OCI-LY3 (cell line): Measurements from ENCODE around the gene TUBG1.

Source experiments
- EZH2phosphoT487 ChIP-seq: fragments of 200-600 bp; shearing (Covaris generic); IDR thresholded peaks from 2 replicates; pipeline ENCODE4 v1.6.1; 2018; ENCODE audit warnings: antibody characterized with exemption, mixed run types, low read depth
- TF ChIP-seq, protein P1 (sequence below): fragments of 200-600, 300-600 bp; sonication (generic); IDR thresholded peaks from 2 replicates; pipeline ENCODE4 v1.5.1; 2014; ENCODE audit warnings: antibody characterized with exemption, low read length, low read depth

DNA sequence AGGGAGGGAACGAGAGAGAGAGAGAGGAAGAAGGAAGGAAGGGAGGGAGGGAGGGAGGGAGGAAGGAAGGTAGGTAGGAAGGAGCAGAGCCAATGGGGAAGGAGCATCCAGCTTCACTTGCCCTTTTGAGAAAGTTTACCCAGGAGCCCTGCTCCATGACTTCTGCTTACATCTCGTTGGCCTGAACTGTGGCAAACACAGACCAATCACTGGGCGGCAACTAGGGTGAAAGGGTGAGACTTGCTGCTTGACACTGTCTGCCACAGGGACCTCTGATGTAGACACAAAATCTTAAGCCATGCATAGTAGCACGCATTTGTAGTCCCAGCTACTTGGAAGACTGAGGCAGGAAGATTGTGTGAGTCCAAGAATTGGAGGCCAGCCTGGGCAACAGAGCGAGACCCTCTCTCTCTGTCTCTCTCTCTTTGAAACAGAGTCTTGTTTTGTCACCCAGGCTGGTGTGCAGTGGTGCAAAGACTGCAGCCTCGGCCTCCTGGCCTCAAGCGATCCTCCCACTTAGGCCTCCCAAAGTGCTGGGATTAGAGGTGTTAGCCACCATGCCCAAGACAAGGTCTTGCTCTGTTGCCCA, 30.1 kb downstream of the TUBG1 start:
- TF ChIP-seq, protein P1, sequence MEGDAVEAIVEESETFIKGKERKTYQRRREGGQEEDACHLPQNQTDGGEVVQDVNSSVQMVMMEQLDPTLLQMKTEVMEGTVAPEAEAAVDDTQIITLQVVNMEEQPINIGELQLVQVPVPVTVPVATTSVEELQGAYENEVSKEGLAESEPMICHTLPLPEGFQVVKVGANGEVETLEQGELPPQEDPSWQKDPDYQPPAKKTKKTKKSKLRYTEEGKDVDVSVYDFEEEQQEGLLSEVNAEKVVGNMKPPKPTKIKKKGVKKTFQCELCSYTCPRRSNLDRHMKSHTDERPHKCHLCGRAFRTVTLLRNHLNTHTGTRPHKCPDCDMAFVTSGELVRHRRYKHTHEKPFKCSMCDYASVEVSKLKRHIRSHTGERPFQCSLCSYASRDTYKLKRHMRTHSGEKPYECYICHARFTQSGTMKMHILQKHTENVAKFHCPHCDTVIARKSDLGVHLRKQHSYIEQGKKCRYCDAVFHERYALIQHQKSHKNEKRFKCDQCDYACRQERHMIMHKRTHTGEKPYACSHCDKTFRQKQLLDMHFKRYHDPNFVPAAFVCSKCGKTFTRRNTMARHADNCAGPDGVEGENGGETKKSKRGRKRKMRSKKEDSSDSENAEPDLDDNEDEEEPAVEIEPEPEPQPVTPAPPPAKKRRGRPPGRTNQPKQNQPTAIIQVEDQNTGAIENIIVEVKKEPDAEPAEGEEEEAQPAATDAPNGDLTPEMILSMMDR, result no peak
- TF ChIP-seq EZH2phosphoT487, result no peak
